ENCODE measurements around the gene GGTLC2.

- no peak for TF ChIP-seq CTCF (IDR thresholded peaks at IDR 0.05; ENCODE audit: borderline replicate concordance, extremely low read depth, low read length, poor library complexity, severe bottlenecking)
- TF ChIP-seq EZH2 (IDR thresholded peaks at IDR 0.05; ENCODE audit: borderline replicate concordance, low read depth, low read length, severe bottlenecking) = no peak
Measured at GRCh38 chr22:22673628-22674027, 29.2 kb downstream of the GGTLC2 start.

Measured in DND-41 (cell line).